ENCODE results near the gene KIAA1671.

DNA sequence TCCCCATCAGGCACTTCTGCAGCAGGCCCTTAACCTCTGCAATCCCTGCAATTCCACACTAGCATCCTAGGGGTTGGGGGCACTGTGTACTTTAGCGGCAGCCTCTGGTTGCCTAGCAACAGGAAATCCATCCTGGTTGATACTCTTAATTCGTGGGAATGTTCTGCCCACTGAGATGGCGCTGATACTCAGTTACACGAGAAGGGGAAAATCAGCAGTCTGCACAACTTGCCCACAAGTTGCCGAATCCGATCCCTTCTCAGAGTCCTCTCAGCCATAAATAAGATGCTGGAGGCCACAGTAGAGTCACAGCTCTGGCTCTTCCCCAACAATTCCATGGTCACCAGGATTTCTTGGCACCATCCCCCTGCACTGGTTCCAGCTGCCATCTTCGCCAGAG, 189.6 kb downstream of the KIAA1671 start:
- TF ChIP-seq, protein P1, sequence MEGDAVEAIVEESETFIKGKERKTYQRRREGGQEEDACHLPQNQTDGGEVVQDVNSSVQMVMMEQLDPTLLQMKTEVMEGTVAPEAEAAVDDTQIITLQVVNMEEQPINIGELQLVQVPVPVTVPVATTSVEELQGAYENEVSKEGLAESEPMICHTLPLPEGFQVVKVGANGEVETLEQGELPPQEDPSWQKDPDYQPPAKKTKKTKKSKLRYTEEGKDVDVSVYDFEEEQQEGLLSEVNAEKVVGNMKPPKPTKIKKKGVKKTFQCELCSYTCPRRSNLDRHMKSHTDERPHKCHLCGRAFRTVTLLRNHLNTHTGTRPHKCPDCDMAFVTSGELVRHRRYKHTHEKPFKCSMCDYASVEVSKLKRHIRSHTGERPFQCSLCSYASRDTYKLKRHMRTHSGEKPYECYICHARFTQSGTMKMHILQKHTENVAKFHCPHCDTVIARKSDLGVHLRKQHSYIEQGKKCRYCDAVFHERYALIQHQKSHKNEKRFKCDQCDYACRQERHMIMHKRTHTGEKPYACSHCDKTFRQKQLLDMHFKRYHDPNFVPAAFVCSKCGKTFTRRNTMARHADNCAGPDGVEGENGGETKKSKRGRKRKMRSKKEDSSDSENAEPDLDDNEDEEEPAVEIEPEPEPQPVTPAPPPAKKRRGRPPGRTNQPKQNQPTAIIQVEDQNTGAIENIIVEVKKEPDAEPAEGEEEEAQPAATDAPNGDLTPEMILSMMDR (conservative IDR thresholded peaks at IDR 0.05): no peak
- no peak for TF ChIP-seq ZFX (IDR thresholded peaks at IDR 0.05)
